Esophagus squamous epithelium (tissue), 5 donors: ENCODE data around the gene SARM1. TPM values are rescaled to one million over a fixed set of nuclear protein-coding genes. Genes with fewer than 3 reads are reported as not detected.

Experiments used
- DNase-seq: peaks from one replicate; lab custom pipeline; 2025; lab: John Stamatoyannopoulos, UW
- H3K27ac ChIP-seq, 4 donors: fragments of 200-600 bp; sonication (generic); one replicate each; pipeline ENCODE4 v1.5.1; 2016 to 2019; ENCODE audit warnings: mild to moderate bottlenecking in 1 of 4
- H3K27me3 ChIP-seq, 4 donors: fragments of 200-600 bp; sonication (generic); 1 replicate in 3 of 4; 2 replicates in 1 of 4; pipeline versions ENCODE4 v1.5.1 to v1.6.0; 2017 to 2021; ENCODE audit warnings: antibody characterized with exemption in 1 of 4
- H3K36me3 ChIP-seq, 3 donors: fragments of 200-600 bp; sonication (generic); one replicate each; pipeline ENCODE4 v1.5.1; 2016 to 2019
- H3K4me1 ChIP-seq, 3 donors: fragments of 200-600 bp; sonication (generic); one replicate each; pipeline ENCODE4 v1.5.1; 2017 to 2019
- H3K4me3 ChIP-seq, 4 donors: fragments of 200-600 bp; sonication (generic); 1 replicate in 3 of 4; 2 replicates in 1 of 4; pipeline ENCODE4 v1.5.1; 2016 to 2019; ENCODE audit warnings: mild to moderate bottlenecking in 2 of 4, moderate library complexity in 1 of 4
- H3K9me3 ChIP-seq, 3 donors: fragments of 200-600 bp; sonication (generic); one replicate each; pipeline ENCODE4 v1.5.1; 2016 to 2019
- CTCF ChIP-seq, 6 experiments: fragments of 450-650 bp in 4 of 6; fragments of 200-600 bp in 2 of 6; sonication (generic) in 2 of 6; IDR thresholded peaks; one replicate each; pipeline ENCODE4 v1.5.1; 2016 to 2019; ENCODE audit warnings: antibody characterized with exemption in 6 of 6, mild to moderate bottlenecking in 4 of 6, moderate library complexity in 4 of 6
- POLR2A ChIP-seq, 4 donors: fragments of 450-650 bp; IDR thresholded peaks; one replicate each; pipeline ENCODE4 v1.6.1; 2017; ENCODE audit warnings: antibody characterized with exemption in 4 of 4, mild to moderate bottlenecking in 4 of 4, moderate library complexity in 3 of 4
- WGBS, 2 donors: methylation state at CpG; one replicate each; pipeline ENCODE4 v1.1.5; 2018; 5-methylcytosine and 5-hydroxymethylcytosine counted together
- intact Hi-C: fragments of 100-400 bp; cut with DNase I; formaldehyde crosslinking; loops from one replicate; pipeline ENCODE4 v1.15.0; 2022
- total RNA-seq, 4 donors: library from RNA; depleted of rRNA; stranded (reverse); fragments of >200 nt; gene quantifications; one replicate each; pipeline ENCODE4 v1.1.0, GENCODE V29; 2016
- donor health status: DM: yes; HTN: yes; CAD: no.

The SARM1 gene
- total RNA-seq, 4 donors from 2014 or later = 1.1 to 7.2 (median 2.5) TPM

- Histone ChIP-seq H3K27ac (no peak overlapping the region), H3K27me3 (no peaks in the 10 kb centered on the region), H3K4me3 (no peak overlapping the region), H3K4me1 (peaks cover 7 to 51% (median 29%) of the 10 kb centered on the region in 3 donors), H3K36me3 (peaks cover 30 to 79% (median 64%) of the 10 kb centered on the region in 3 donors), H3K9me3 (no peaks in the 10 kb centered on the region)
- no peak for TF ChIP-seq POLR2A (IDR thresholded peaks at IDR 0.05)
- no peak for TF ChIP-seq CTCF (IDR thresholded peaks at IDR 0.05)
- WGBS, 2 donors = 85 to 92% methylated on average over 4 to 14 of the region's 14 CpGs
- intact Hi-C loops = no loop called here
- DNase-seq = no peak
Measured at GRCh38 chr17:28342313-28342712, 29.2 kb upstream of the SARM1 start.

GRCh38 chr17:28343491-28343932, 28.0 kb upstream of the SARM1 start:
- 73 to 74% methylated on average over 4 to 8 of the region's 10 CpGs for WGBS, 2 donors
- TF ChIP-seq POLR2A (IDR thresholded peaks at IDR 0.05) (no peak), CTCF (IDR thresholded peaks at IDR 0.05) (no peak)
- Histone ChIP-seq H3K27ac (no peak overlapping the region), H3K4me3 (no peak overlapping the region), H3K4me1 (peaks cover 5 to 47% (median 23%) of the 10 kb centered on the region in 3 donors), H3K36me3 (peaks cover 40 to 91% (median 76%) of the 10 kb centered on the region in 3 donors), H3K9me3 (no peaks in the 10 kb centered on the region), H3K27me3 (no peaks in the 10 kb centered on the region)
- DNase-seq = no peak
- intact Hi-C loops = no loop called here

GRCh38 chr17:28344011-28344410, 27.5 kb upstream of the SARM1 start:
- Histone ChIP-seq H3K4me3 (no peak overlapping the region), H3K27ac (no peak overlapping the region), H3K27me3 (no peaks in the 10 kb centered on the region), H3K4me1 (peaks cover 5 to 42% (median 18%) of the 10 kb centered on the region in 3 donors), H3K36me3 (peaks cover 40 to 96% (median 81%) of the 10 kb centered on the region in 3 donors), H3K9me3 (no peaks in the 10 kb centered on the region)
- TF ChIP-seq CTCF (IDR thresholded peaks at IDR 0.05) (no peak), POLR2A (IDR thresholded peaks at IDR 0.05) (no peak)
- intact Hi-C loops = no loop called here
- no peak for DNase-seq
- 67% methylated on average over 4 of the region's 9 CpGs; no CpG with 5 or more reads in 1 of the 2 donors for WGBS, 2 donors

- Histone ChIP-seq H3K4me3 (no peak overlapping the region), H3K4me1 (peaks cover 5 to 37% (median 14%) of the 10 kb centered on the region in 3 donors), H3K36me3 (peaks cover 40 to 100% (median 83%) of the 10 kb centered on the region in 3 donors), H3K27me3 (no peaks in the 10 kb centered on the region), H3K9me3 (no peaks in the 10 kb centered on the region), H3K27ac (no peak overlapping the region)
- intact Hi-C loops = no loop called here
- WGBS, 2 donors = 87 to 93% methylated on average over 3 to 12 of the region's 19 CpGs
- no peak for DNase-seq
- TF ChIP-seq POLR2A (IDR thresholded peaks at IDR 0.05) (no peak), CTCF (IDR thresholded peaks at IDR 0.05) (no peak)
Measured at GRCh38 chr17:28344435-28344901, 27.0 kb upstream of the SARM1 start.

GRCh38 chr17:28345419-28346198, 25.9 kb upstream of the SARM1 start:
- no peak for TF ChIP-seq POLR2A (IDR thresholded peaks at IDR 0.05)
- no peak for TF ChIP-seq CTCF (IDR thresholded peaks at IDR 0.05)
- H3K36me3 ChIP-seq = peaks cover 38 to 100% (median 80%) of the 10 kb centered on the region in 3 donors
- peak overlapping the region in 1 of 4 donors; percentile 70 for H3K27ac ChIP-seq
- H3K9me3 ChIP-seq = no peaks in the 10 kb centered on the region
- no peak for DNase-seq
- H3K27me3 ChIP-seq = no peaks in the 10 kb centered on the region
- no peak overlapping the region for H3K4me3 ChIP-seq
- 66 to 77% methylated on average over 11 to 12 of the region's 13 CpGs for WGBS, 2 donors
- H3K4me1 ChIP-seq = peaks cover 5 to 26% (median 13%) of the 10 kb centered on the region in 3 donors
- intact Hi-C loops = no loop called here
